ENCODE results near the gene ACYP2.
"Not testable (repeated sequence)": the region's sequence is repeated elsewhere in the genome, so short reads cannot be mapped to it uniquely, and the experiment has no call there.

The ACYP2 gene

DNA sequence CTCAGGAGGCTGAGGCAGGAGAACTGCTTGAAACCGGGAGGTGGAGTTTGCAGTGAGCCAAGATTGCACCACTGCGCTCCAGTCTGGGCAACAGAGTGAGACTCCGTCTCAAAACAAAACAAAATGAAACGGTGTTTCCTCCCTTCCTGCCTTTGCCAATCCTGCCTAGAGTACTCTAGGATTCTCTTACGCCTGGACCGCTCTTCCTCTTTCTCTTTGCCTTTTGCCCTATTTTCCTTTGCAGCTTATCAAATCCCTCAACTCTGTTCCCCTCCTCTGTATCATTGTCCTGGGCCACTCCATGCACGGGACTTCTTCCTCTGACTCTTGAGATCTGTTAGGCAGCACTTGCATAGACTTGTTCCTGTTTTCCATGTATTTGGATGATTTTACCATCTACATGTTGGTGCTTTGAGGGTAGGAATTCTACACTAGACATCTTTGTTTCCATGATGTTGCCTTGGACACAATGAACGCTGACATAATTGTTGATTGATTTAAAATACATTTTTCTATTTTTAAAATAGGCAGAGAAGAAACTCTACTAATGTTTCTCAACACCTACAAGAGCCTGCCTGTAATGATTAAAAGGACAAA lies 24.8 kb upstream of the ACYP2 start:
- TF ChIP-seq CTCF (IDR thresholded peaks at IDR 0.05; ENCODE audit: low read depth, low read length) (no peak), MYC (IDR thresholded peaks at IDR 0.05; ENCODE audit: low read depth, low read length) (no peak), POLR2A (IDR thresholded peaks at IDR 0.05; ENCODE audit: extremely low read depth, insufficient read length) (no peak), MAX (IDR thresholded peaks at IDR 0.05; ENCODE audit: low read depth, low read length) (no peak)
- H3K4me3 ChIP-seq (ENCODE audit: low read depth, low read length) = no peak overlapping the region
- DNase-seq (ENCODE audit: low read depth) = no peak

- no peak for TF ChIP-seq MAX (IDR thresholded peaks at IDR 0.05; ENCODE audit: low read depth, low read length)
- TF ChIP-seq MYC (IDR thresholded peaks at IDR 0.05; ENCODE audit: low read depth, low read length) = no peak
- TF ChIP-seq CTCF (IDR thresholded peaks at IDR 0.05; ENCODE audit: low read depth, low read length) = no peak
- no peak for TF ChIP-seq POLR2A (IDR thresholded peaks at IDR 0.05; ENCODE audit: extremely low read depth, insufficient read length)
- H3K4me3 ChIP-seq (ENCODE audit: low read depth, low read length) = no peak overlapping the region
- no peak for DNase-seq (ENCODE audit: low read depth)
These were observed 22.5 kb upstream of the ACYP2 start for GRCh38 chr2:54092940-54093339.

DNA sequence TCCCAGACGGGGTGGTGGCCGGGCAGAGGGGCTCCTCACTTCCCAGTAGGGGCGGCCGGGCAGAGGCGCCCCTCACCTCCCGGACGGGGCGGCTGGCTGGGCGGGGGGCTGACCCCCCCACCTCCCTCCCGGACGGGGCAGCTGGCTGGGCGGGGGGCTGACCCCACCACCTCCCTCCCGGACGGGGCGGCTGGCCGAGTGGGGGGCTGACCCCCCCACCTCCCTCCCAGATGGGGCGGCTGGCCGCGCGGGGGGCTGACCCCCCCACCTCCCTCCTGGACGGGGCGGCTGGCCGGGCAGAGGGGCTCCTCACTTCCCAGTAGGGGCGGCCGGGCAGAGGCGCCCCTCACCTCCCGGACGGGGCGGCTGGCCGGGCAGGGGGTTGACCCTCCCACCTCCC lies 20.0 kb upstream of the ACYP2 start:
- DNase-seq (ENCODE audit: low read depth); H3K4me3 ChIP-seq (ENCODE audit: low read depth, low read length): not testable (repeated sequence)

DNA sequence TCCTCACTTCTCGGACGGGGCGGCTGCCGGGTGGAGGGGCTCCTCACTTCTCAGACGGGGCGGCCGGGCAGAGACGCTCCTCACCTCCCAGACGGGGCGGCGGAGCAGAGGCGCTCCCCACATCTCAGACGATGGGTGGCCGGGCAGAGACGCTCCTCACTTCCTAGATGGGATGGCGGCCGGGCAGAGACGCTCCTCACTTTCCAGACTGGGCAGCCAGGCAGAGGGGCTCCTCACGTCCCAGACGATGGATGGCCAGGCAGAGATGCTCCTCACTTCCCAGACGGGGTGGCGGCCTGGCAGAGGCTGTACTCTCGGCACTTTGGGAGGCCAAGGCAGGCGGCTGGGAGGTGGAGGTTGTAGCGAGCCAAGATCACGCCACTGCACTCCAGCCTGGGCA lies 19.3 kb upstream of the ACYP2 start:
- not testable (repeated sequence) for DNase-seq (ENCODE audit: low read depth); H3K4me3 ChIP-seq (ENCODE audit: low read depth, low read length)

- DNase-seq (ENCODE audit: low read depth) = no peak
- TF ChIP-seq POLR2A (IDR thresholded peaks at IDR 0.05; ENCODE audit: extremely low read depth, insufficient read length) (no peak), CTCF (IDR thresholded peaks at IDR 0.05; ENCODE audit: low read depth, low read length) (no peak), MAX (IDR thresholded peaks at IDR 0.05; ENCODE audit: low read depth, low read length) (no peak), MYC (IDR thresholded peaks at IDR 0.05; ENCODE audit: low read depth, low read length) (no peak)
- H3K4me3 ChIP-seq (ENCODE audit: low read depth, low read length) = no peak overlapping the region
These were observed 18.3 kb upstream of the ACYP2 start for GRCh38 chr2:54097124-54097523.

DNA sequence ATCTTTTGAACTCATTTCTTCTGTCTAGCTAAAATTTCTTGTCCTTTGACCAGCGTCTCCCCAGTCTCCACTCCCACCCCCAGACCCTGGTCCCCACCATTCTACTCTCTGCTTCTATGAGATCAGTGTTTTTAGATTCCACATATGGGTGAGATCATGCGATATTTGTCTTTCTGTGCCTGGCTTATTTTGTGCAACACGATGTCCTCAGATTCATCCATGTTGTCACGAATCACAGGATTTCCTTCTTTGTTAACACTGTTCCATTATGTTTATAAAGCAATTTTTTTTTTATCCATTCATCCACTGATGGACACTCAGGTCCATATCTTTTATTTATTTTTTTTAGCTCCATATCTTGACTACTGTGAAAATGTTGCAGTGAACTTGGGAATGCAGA lies 16.0 kb upstream of the ACYP2 start:
- DNase-seq (ENCODE audit: low read depth) = no peak
- TF ChIP-seq CTCF (IDR thresholded peaks at IDR 0.05; ENCODE audit: low read depth, low read length) (no peak), MAX (IDR thresholded peaks at IDR 0.05; ENCODE audit: low read depth, low read length) (no peak)
- no peak overlapping the region for H3K4me3 ChIP-seq (ENCODE audit: low read depth, low read length)

DNA sequence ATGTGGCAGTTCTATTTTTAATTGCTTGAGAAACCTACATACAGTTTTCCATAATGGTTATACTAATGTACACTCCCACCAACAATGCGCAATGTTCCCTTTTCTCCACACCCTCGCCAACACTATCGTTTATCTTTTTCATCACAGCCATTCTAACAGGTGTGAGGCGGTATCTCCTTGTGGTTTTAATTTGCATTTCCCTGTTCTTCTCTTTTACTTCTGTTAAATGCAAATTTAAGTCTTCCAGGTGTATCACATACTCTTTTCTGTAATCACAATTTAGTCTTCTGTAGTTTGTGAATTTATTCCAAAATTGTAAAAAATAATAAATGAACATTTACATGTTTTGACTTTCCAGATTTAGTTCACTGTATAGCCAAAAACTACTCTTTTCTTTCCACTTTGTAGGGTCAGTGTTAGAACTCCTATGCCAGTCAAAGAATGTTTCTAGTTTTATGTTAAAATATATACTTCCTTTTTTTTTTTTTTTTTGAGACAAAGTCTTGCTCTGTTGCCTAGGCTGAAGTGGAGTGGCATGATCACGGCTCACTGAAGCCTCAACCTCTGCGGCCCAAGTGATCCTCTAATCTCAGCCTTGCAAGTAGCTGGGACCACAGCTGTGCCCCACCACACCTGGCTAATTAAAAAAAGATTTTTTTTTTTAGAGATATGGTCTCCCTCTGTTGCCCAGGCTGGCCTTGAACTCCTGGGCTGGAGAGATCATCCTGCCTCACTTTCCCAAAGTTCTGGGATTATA lies 15.4 kb upstream of the ACYP2 start:
- TF ChIP-seq POLR2A (IDR thresholded peaks at IDR 0.05; ENCODE audit: extremely low read depth, insufficient read length) (no peak), MYC (IDR thresholded peaks at IDR 0.05; ENCODE audit: low read depth, low read length) (no peak), CTCF (IDR thresholded peaks at IDR 0.05; ENCODE audit: low read depth, low read length) (no peak), MAX (IDR thresholded peaks at IDR 0.05; ENCODE audit: low read depth, low read length) (no peak)
- no peak overlapping the region for H3K4me3 ChIP-seq (ENCODE audit: low read depth, low read length)
- no peak for DNase-seq (ENCODE audit: low read depth)

All from NB4 (cell line).